ENCODE data around the gene TAS2R14. TPM values are rescaled to one million over a fixed set of nuclear protein-coding genes. Genes with fewer than 3 reads are reported as not detected.

The TAS2R14 gene
- total RNA-seq, 3 donors from 2014 or later = 1.7 to 5.4 (median 2.6) TPM

- H3K9me3 ChIP-seq = peaks cover 30% of the 10 kb centered on the region
- H3K4me3 ChIP-seq = no peak overlapping the region
- intact Hi-C loops (cut with DNase I, micrococcal nuclease) = no loop called here
- DNase-seq = no peak
- TF ChIP-seq CTCF (IDR thresholded peaks at IDR 0.05) = no peak
- no peaks in the 10 kb centered on the region for H3K4me1 ChIP-seq (ENCODE audit: low read depth)
- no peaks in the 10 kb centered on the region for H3K36me3 ChIP-seq (ENCODE audit: low read depth)
- ATAC-seq = no peak
Measured at GRCh38 chr12:10904686-10905085, 34.4 kb downstream of the TAS2R14 start.

GRCh38 chr12:10901427-10901826 is 37.6 kb downstream of the TAS2R14 start:
- no peak for DNase-seq
- no peak for TF ChIP-seq CTCF (IDR thresholded peaks at IDR 0.05)
- H3K4me3 ChIP-seq = no peak overlapping the region
- no peaks in the 10 kb centered on the region for H3K36me3 ChIP-seq (ENCODE audit: low read depth)
- no peaks in the 10 kb centered on the region for H3K4me1 ChIP-seq (ENCODE audit: low read depth)
- intact Hi-C loops (cut with DNase I, micrococcal nuclease) = no loop called here
- ATAC-seq = peak; percentile 16
- peaks cover 30% of the 10 kb centered on the region for H3K9me3 ChIP-seq

- Histone ChIP-seq H3K4me3 (no peak overlapping the region), H3K36me3 (ENCODE audit: low read depth) (no peaks in the 10 kb centered on the region), H3K4me1 (ENCODE audit: low read depth) (no peaks in the 10 kb centered on the region), H3K9me3 (peaks cover 30% of the 10 kb centered on the region)
- TF ChIP-seq CTCF (IDR thresholded peaks at IDR 0.05) = no peak
- DNase-seq (no peak), ATAC-seq (no peak)
- intact Hi-C loops (cut with DNase I, micrococcal nuclease) = no loop called here
Measured at GRCh38 chr12:10900972-10901371, 38.1 kb downstream of the TAS2R14 start.

GRCh38 chr12:10900530-10900929 is 38.5 kb downstream of the TAS2R14 start:
- no peak for TF ChIP-seq CTCF (IDR thresholded peaks at IDR 0.05)
- Histone ChIP-seq H3K4me3 (no peak overlapping the region), H3K4me1 (ENCODE audit: low read depth) (no peaks in the 10 kb centered on the region), H3K9me3 (peaks cover 30% of the 10 kb centered on the region), H3K36me3 (ENCODE audit: low read depth) (no peaks in the 10 kb centered on the region)
- DNase-seq (no peak), ATAC-seq (no peak)
- intact Hi-C loops (cut with DNase I, micrococcal nuclease) = no loop called here

- no peak for ATAC-seq
- peaks cover 5% of the 10 kb centered on the region for H3K4me1 ChIP-seq (ENCODE audit: low read depth)
- no peak for DNase-seq
- intact Hi-C loops (cut with DNase I, micrococcal nuclease) = no loop called here
- H3K36me3 ChIP-seq (ENCODE audit: low read depth) = no peaks in the 10 kb centered on the region
- no peak for TF ChIP-seq CTCF (IDR thresholded peaks at IDR 0.05)
- no peak overlapping the region for H3K4me3 ChIP-seq
- no peaks in the 10 kb centered on the region for H3K9me3 ChIP-seq
Measured at GRCh38 chr12:10896854-10897253, 42.2 kb downstream of the TAS2R14 start.

GRCh38 chr12:10891937-10892336 is 47.1 kb downstream of the TAS2R14 start:
- intact Hi-C loops (cut with DNase I, micrococcal nuclease) = no loop called here
- no peak for TF ChIP-seq CTCF (IDR thresholded peaks at IDR 0.05)
- Histone ChIP-seq H3K4me3 (no peak overlapping the region), H3K4me1 (ENCODE audit: low read depth) (peaks cover 5% of the 10 kb centered on the region), H3K36me3 (ENCODE audit: low read depth) (no peaks in the 10 kb centered on the region), H3K9me3 (no peaks in the 10 kb centered on the region)
- ATAC-seq (peak; percentile 87), DNase-seq (peak in 1 of 3 donors; percentile 33)
